Memory B cell (primary cell): ENCODE data around the gene CPTP.
"Not testable (repeated sequence)": the region's sequence is repeated elsewhere in the genome, so short reads cannot be mapped to it uniquely, and the experiment has no call there.

Experiments used
- ATAC-seq: fragments of 150-1000 bp; cut with Tn5 transposase; 2 replicates; pipeline ENCODE4 v1.10.0; 2021; ENCODE audit warnings: low read depth, mild to moderate bottlenecking, moderate library complexity
- DNase-seq, 2 donors: peaks; one replicate each; pipeline ENCODE4 v3.0.0; 2022; ENCODE audit warnings: low spot score in 2 of 2
- H3K27ac Mint-ChIP-seq: one replicate; pipeline ENCODE4 v1.8.0; 2022; ENCODE audit warnings: mild to moderate bottlenecking, moderate library complexity, mixed read lengths
- H3K27me3 Mint-ChIP-seq: one replicate; pipeline ENCODE4 v1.8.0; 2022; ENCODE audit warnings: mixed read lengths
- H3K36me3 Mint-ChIP-seq: one replicate; pipeline ENCODE4 v1.8.0; 2022; ENCODE audit warnings: mild to moderate bottlenecking, mixed read lengths
- H3K4me1 Mint-ChIP-seq: one replicate; pipeline ENCODE4 v1.8.0; 2022; ENCODE audit warnings: mixed read lengths
- H3K4me3 Mint-ChIP-seq: one replicate; pipeline ENCODE4 v1.8.0; 2022; ENCODE audit warnings: mild to moderate bottlenecking, moderate library complexity, mixed read lengths
- H3K9me3 Mint-ChIP-seq: one replicate; pipeline ENCODE4 v1.8.0; 2022; ENCODE audit warnings: mixed read lengths

The CPTP gene

GRCh38 chr1:1370094-1370493 is 45.5 kb downstream of the CPTP start:
- not testable (repeated sequence) for H3K27ac Mint-ChIP-seq, H3K4me1 Mint-ChIP-seq, H3K9me3 Mint-ChIP-seq, H3K36me3 Mint-ChIP-seq, DNase-seq, H3K27me3 Mint-ChIP-seq, H3K4me3 Mint-ChIP-seq, ATAC-seq

DNA sequence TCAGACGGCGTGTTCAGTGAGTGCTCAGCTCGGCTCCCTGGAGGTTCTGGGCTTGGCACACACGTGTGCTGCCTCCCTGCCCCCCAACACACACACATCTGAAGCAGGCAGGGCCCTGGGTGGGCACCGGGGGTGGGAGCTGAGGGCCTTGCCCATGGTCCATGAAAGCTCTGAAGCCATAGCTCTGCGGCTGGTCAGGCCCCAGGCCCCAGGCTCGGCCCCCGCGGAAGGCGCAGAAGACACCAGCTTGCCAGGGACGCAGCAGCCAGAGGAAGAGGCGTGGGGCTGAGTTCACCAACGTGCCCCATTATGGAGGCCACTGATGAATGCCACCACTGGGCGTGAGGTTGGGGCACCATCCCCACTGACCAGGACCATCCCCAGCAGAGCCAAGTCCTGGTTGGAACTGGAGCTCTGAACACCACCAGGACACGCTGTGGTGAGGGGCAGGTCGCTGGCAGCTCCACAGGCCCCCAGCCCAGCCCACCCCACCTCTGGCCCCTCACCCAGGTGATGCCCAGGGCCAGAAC is 46.2 kb downstream of the CPTP start:
- Mint-ChIP-seq H3K27me3 (no peaks in the 10 kb centered on the region), H3K4me3 (no peak overlapping the region), H3K36me3 (no peaks in the 10 kb centered on the region), H3K27ac (no peak overlapping the region), H3K9me3 (no peaks in the 10 kb centered on the region), H3K4me1 (peaks cover 4% of the 10 kb centered on the region)
- DNase-seq (no peak), ATAC-seq (no peak)

DNA sequence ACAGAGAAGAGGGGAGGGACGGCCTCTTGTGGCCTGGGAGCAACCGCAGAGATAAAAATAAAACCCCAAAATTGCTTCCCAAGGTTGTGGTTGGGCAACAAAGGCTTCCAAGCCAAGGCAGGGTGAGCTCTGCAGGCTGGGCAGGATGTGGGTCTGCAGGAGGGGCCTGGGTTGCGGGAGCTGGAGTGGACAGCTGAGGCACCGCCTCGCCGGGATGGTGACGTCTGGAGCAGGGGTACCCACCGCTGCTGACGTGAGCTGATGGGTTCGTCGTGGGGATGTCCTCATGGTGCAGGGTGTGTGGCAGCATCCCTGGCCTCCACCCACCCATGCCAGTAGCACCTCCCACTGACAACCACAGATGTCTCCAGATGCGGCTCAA is 46.8 kb downstream of the CPTP start:
- Mint-ChIP-seq H3K36me3 (no peaks in the 10 kb centered on the region), H3K27me3 (no peaks in the 10 kb centered on the region), H3K27ac (no peak overlapping the region), H3K4me3 (no peak overlapping the region), H3K4me1 (peaks cover 4% of the 10 kb centered on the region), H3K9me3 (no peaks in the 10 kb centered on the region)
- no peak for ATAC-seq
- DNase-seq = no peak

GRCh38 chr1:1371746-1372711 is 47.4 kb downstream of the CPTP start:
- DNase-seq (peak; percentile 82 to 92), ATAC-seq (peak; percentile 25)
- no peaks in the 10 kb centered on the region for H3K36me3 Mint-ChIP-seq
- no peaks in the 10 kb centered on the region for H3K27me3 Mint-ChIP-seq
- peaks cover 5% of the 10 kb centered on the region for H3K4me1 Mint-ChIP-seq
- no peaks in the 10 kb centered on the region for H3K9me3 Mint-ChIP-seq
- peak overlapping the region; percentile 27 for H3K4me3 Mint-ChIP-seq
- no peak overlapping the region for H3K27ac Mint-ChIP-seq

GRCh38 chr1:1373051-1373814 is 48.6 kb downstream of the CPTP start:
- Mint-ChIP-seq H3K27ac (no peak overlapping the region), H3K4me1 (peaks cover 5% of the 10 kb centered on the region), H3K4me3 (no peak overlapping the region), H3K36me3 (no peaks in the 10 kb centered on the region), H3K27me3 (no peaks in the 10 kb centered on the region), H3K9me3 (no peaks in the 10 kb centered on the region)
- DNase-seq (no peak), ATAC-seq (no peak)

GRCh38 chr1:1373815-1374588 is 49.4 kb downstream of the CPTP start:
- Mint-ChIP-seq H3K4me1 (peaks cover 5% of the 10 kb centered on the region), H3K9me3 (no peaks in the 10 kb centered on the region), H3K36me3 (no peaks in the 10 kb centered on the region), H3K27me3 (no peaks in the 10 kb centered on the region), H3K27ac (no peak overlapping the region), H3K4me3 (peak overlapping the region; percentile 83)
- DNase-seq = peak in 1 of 2 donors; percentile 27
- ATAC-seq = no peak

DNA sequence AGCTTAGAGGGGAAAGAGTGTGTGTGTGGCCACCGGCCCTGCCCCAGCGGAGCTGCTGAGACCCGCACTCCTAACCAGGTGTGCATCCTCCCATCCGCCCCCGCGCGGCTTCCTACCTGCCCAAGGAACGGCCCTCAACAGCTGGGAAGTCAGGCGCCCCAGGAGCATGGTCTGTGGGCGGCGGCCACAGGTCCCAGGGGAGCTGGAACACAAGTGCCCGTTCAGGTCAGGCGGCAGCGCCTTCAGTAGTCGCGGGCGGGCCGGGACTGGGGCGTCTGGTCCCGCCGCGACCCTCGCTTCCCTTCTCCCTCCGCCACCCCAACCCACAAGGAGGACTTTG is 50.0 kb downstream of the CPTP start:
- ATAC-seq (no peak), DNase-seq (peak in 1 of 2 donors; percentile 43)
- no peaks in the 10 kb centered on the region for H3K27me3 Mint-ChIP-seq
- peak overlapping the region; percentile 85 for H3K27ac Mint-ChIP-seq
- peak overlapping the region; percentile 83 for H3K4me3 Mint-ChIP-seq
- H3K36me3 Mint-ChIP-seq = no peaks in the 10 kb centered on the region
- H3K4me1 Mint-ChIP-seq = peaks cover 5% of the 10 kb centered on the region
- H3K9me3 Mint-ChIP-seq = no peaks in the 10 kb centered on the region

DNA sequence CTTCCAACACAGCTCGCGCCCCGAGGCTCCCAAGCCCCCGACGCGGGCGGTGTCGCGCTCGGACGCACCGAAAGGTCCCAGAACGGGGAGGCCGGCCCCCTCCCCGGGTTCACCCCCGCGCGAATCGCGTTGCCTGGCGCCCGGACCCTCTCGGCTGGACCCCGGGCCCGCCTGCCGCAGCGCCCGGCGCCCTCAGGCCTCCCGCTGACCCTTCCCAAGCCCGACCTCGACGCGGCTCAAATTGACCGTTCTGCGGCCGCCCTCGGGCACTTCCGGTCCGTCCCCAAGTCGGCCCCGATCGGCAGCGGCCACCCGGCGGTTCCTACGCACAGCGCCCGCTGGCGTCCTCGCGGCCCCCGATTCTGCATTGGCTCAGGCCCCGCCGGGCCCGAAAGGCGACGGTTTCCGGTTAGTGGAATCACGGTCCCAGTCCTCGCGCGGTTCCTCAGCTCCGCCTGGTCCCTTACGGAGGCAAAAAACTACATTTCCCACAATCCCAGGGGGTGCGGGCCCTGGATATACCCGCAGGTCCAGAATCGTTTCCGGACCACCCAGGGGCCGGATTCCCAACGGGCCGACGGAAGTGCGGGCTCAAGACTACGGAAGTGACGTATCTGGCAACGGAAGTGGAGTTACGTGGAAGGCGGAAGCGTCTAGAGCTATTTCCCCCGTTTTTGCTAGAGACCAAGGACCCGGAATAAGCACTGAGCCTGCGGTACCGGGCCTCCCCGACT is 50.5 kb downstream of the CPTP start, which contains the start of gene AURKAIP1:
AURKAIP1 (minus strand) TSS at position 279 of the 734 bp plus-strand sequence. CDS start 451 bp downstream, outside the sequence.
- peak within 1 kb of the TSS; percentile 83 for H3K4me3 Mint-ChIP-seq
- peak within 1 kb of the TSS; percentile 85 for H3K27ac Mint-ChIP-seq
- no peaks in the 10 kb centered on the region for H3K9me3 Mint-ChIP-seq
- H3K4me1 Mint-ChIP-seq = peaks cover 5% of the 10 kb centered on the region
- H3K36me3 Mint-ChIP-seq = no peaks in the 10 kb centered on the region
- peak; percentile 87 to 96 for DNase-seq
- no peaks in the 10 kb centered on the region for H3K27me3 Mint-ChIP-seq
- ATAC-seq = peak; percentile 84

DNA sequence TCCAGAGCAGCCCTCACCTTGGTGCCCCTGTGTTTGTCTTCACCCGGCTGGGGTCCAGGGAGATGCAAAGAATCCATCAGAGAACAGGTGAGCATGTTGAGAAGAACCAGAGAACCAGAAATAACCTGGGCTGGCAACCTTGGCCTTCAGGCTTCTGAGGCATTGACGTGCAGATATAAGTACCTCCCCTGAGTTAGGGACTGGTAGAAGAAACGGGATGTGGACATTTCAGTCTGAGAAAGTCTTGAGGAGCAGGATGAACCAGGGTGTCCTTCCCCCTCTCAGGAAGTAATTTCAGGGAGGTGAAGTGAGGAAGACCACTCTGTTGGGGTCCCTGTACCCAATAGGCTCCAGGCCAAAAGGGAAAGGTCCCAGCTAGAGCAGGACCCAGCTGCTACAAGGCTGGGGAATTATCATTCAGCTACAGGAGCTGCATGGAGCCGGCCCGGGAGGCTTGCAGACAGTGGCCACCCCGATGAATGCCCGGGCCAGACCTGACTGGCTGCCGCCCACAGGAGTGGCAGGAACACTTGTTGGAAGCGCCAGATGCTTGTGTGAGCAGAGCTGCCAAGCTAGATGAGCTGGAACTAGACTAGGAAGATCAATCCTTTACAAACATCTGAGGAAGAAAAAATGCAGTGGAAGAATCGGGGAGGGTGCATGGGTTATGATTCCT is 52.1 kb downstream of the CPTP start:
- DNase-seq (no peak), ATAC-seq (no peak)
- H3K4me3 Mint-ChIP-seq = no peak overlapping the region
- no peaks in the 10 kb centered on the region for H3K36me3 Mint-ChIP-seq
- H3K4me1 Mint-ChIP-seq = peaks cover 6% of the 10 kb centered on the region
- no peak overlapping the region for H3K27ac Mint-ChIP-seq
- no peaks in the 10 kb centered on the region for H3K27me3 Mint-ChIP-seq
- no peaks in the 10 kb centered on the region for H3K9me3 Mint-ChIP-seq

GRCh38 chr1:1377540-1378205 is 53.1 kb downstream of the CPTP start:
- H3K4me3 Mint-ChIP-seq = no peak overlapping the region
- no peak for DNase-seq
- no peaks in the 10 kb centered on the region for H3K9me3 Mint-ChIP-seq
- peaks cover 14% of the 10 kb centered on the region for H3K4me1 Mint-ChIP-seq
- peaks cover 1% of the 10 kb centered on the region for H3K36me3 Mint-ChIP-seq
- no peak overlapping the region for H3K27ac Mint-ChIP-seq
- H3K27me3 Mint-ChIP-seq = no peaks in the 10 kb centered on the region
- ATAC-seq = no peak
